Heart left ventricle (tissue), 16 donors: ENCODE data around the gene ELOVL1. TPM values are rescaled to one million over a fixed set of nuclear protein-coding genes. Genes with fewer than 3 reads are reported as not detected.

Experiments
- ATAC-seq, 4 donors: fragments of 200-7000 bp; cut with Tn5 transposase; one replicate each; pipeline ENCODE4 v1.9.1; 2020 to 2022; ENCODE audit warnings: moderate library complexity in 4 of 4, mild to moderate bottlenecking in 3 of 4, moderate number of reproducible peaks in 1 of 4
- DNase-seq, 5 donors: peaks; one replicate each; pipeline ENCODE4 v3.0.0-alpha.2; 2020
- H3K27ac ChIP-seq, 12 donors: fragments of 200-600 bp; sonication (generic) in 4 of 12; one replicate each; pipeline versions ENCODE4 v1.5.0 to v1.8.0; 2016 to 2022; ENCODE audit warnings: mild to moderate bottlenecking in 2 of 12
- H3K27me3 ChIP-seq, 9 donors: fragments of 200-600 bp; sonication (generic) in 2 of 9; one replicate each; pipeline versions ENCODE4 v1.5.1 to v1.8.0; 2016 to 2022; ENCODE audit warnings: mild to moderate bottlenecking in 3 of 9
- H3K36me3 ChIP-seq, 9 donors: fragments of 200-600 bp; sonication (generic) in 2 of 9; one replicate each; pipeline versions ENCODE4 v1.5.0 to v1.8.0; 2018 to 2022; ENCODE audit warnings: mild to moderate bottlenecking in 2 of 9
- H3K4me1 ChIP-seq, 12 donors: fragments of 200-600 bp; sonication (generic) in 4 of 12; one replicate each; pipeline versions ENCODE4 v1.5.0 to v1.8.0; 2016 to 2022; ENCODE audit warnings: mild to moderate bottlenecking in 3 of 12
- H3K4me3 ChIP-seq, 12 donors: fragments of 200-600 bp; sonication (generic) in 4 of 12; one replicate each; pipeline versions ENCODE4 v1.5.0 to v1.8.0; 2017 to 2022; ENCODE audit warnings: mild to moderate bottlenecking in 9 of 12, moderate library complexity in 4 of 12
- H3K9me3 ChIP-seq, 12 donors: fragments of 200-600 bp; sonication (generic) in 4 of 12; one replicate each; pipeline versions ENCODE4 v1.5.0 to v1.8.0; 2016 to 2022; ENCODE audit warnings: mild to moderate bottlenecking in 1 of 12
- CTCF ChIP-seq, 12 donors: fragments of 200-600 bp; sonication (generic) in 4 of 12; IDR thresholded peaks; one replicate each; pipeline versions ENCODE4 v1.5.0 to v1.8.0; 2018 to 2022; ENCODE audit warnings: antibody characterized with exemption in 12 of 12, mild to moderate bottlenecking in 5 of 12
- POLR2A ChIP-seq, 2 donors: fragments of 450-650 bp; IDR thresholded peaks; one replicate each; pipeline ENCODE4 v1.6.1; 2017; ENCODE audit warnings: antibody characterized with exemption in 2 of 2, mild to moderate bottlenecking in 2 of 2, moderate library complexity in 2 of 2
- WGBS, 4 donors: extraction: QIAGEN DNeasy Blood & Tissue Kit in 2 of 4; methylation state at CpG; one replicate each; pipeline versions ENCODE4 v1.1.5 to v1.1.7; 2013 to 2018; 5-methylcytosine and 5-hydroxymethylcytosine counted together
- intact Hi-C, 10 donors: fragments of 100-400 bp; cut with DNase I; formaldehyde crosslinking; loops; one replicate each; pipeline versions ENCODE4 v1.11.1 to v1.14.2; 2022
- polyA plus RNA-seq, 2 donors: library from polyadenylated mRNA; stranded (reverse); fragments of 200-250 nt; gene quantifications; one replicate each; pipeline ENCODE4 v1.2.3, GENCODE V29; 2013
- total RNA-seq, 9 donors: library from RNA; depleted of rRNA in 2 of 9; stranded (reverse); fragments of >200 nt in 2 of 9; fragmentation: NEBNext Ultra II Directional in 3 of 9; extraction: Animal tissue kit (Norgen Biotek cat#: 25700) in 3 of 9; gene quantifications; one replicate each; pipeline versions ENCODE4 v1.1.0 to v1.2.4, GENCODE V29; 2016 to 2023
- donor health status: ischemic (EF 13 %, LVEDD 7.1; RV severe dilation, severe dysfunction).
- donor health status: healthy with polysubstance abuse.
- donor health status: DM: no; HTN: yes; CAD: no.
- donor health status: DM: no; HTN: no; CAD: no.
- donor health status: ischemic (EF 25% LVEDD 6.9; RV normal size, moderate dysfunction).
- donor health status: ischemic (EF 25% LVEDD 5.7; RV mildly dilated, moderate dysfunction).
- donor health status: healthy.
- donor health status: DM: yes; HTN: yes; CAD: no.
- donor health status: ischemic (EF 35%, LVEDD 5.7; RV mildly dilated, moderate dysfunction).
- donor health status: nonischemic (EF 11% LVEDD 7.7; RV severe dilation, severe dysfunction).
- donor health status: DM: yes; HTN: yes; CAD: no.
- donor health status: PGD.
- donor health status: ischemic (EF 29% LVEDD 5.4; RV normal size, mild dysfunction).
- donor health status: nonischemic (EF 23%, LVEDD 6.1; RV moderate dilation, normal function).

ELOVL1 gene
- total and polyA plus RNA-seq, 11 donors, result 22.1 to 93.4 (median 33.6) TPM

- ATAC-seq, result no peak
- peaks cover 0 to 14% (median 0%) of the 10 kb centered on the region in 9 donors for H3K36me3 ChIP-seq
- intact Hi-C loops, result no loop called here
These were observed 40.1 kb downstream of the ELOVL1 start for GRCh38 chr1:43327549-43328292.

GRCh38 chr1:43325381-43325780 is 42.4 kb downstream of the ELOVL1 start:
- peaks cover 0 to 35% (median 0%) of the 10 kb centered on the region in 9 donors for H3K36me3 ChIP-seq
- no peak overlapping the region for H3K4me3 ChIP-seq
- no peak for TF ChIP-seq POLR2A (IDR thresholded peaks at IDR 0.05)
- no peak for TF ChIP-seq CTCF (IDR thresholded peaks at IDR 0.05)
- no peak overlapping the region for H3K27ac ChIP-seq
- no peaks in the 10 kb centered on the region for H3K27me3 ChIP-seq
- H3K4me1 ChIP-seq, result peaks cover 0 to 16% (median 9%) of the 10 kb centered on the region in 12 donors
- no peak for DNase-seq
- peaks cover 0 to 36% (median 14%) of the 10 kb centered on the region in 12 donors for H3K9me3 ChIP-seq
- ATAC-seq, result no peak
- intact Hi-C loops, result no loop called here

More at GRCh38 chr1:43327549-43328292, 40.1 kb downstream of the ELOVL1 start:
- Histone ChIP-seq H3K4me1 (peaks cover 0 to 20% (median 11%) of the 10 kb centered on the region in 12 donors), H3K9me3 (peaks cover 0 to 36% (median 14%) of the 10 kb centered on the region in 12 donors), H3K27ac (no peak overlapping the region), H3K4me3 (no peak overlapping the region), H3K27me3 (no peaks in the 10 kb centered on the region)
- DNase-seq, result no peak
- TF ChIP-seq CTCF (IDR thresholded peaks at IDR 0.05) (no peak), POLR2A (IDR thresholded peaks at IDR 0.05) (no peak)
- 94 to 98% (median 96%) methylated on average over 1 of the region's 1 CpG for WGBS, 4 donors

- H3K27ac ChIP-seq, result no peak overlapping the region
- 81 to 100% (median 92%) methylated on average over 1 of the region's 1 CpG for WGBS, 4 donors
- intact Hi-C loops, result no loop called here
- no peak overlapping the region for H3K4me3 ChIP-seq
- no peaks in the 10 kb centered on the region for H3K27me3 ChIP-seq
- DNase-seq, result no peak
- ATAC-seq, result no peak
- H3K4me1 ChIP-seq, result peaks cover 0 to 10% (median 5%) of the 10 kb centered on the region in 12 donors
- peaks cover 0 to 36% (median 14%) of the 10 kb centered on the region in 12 donors for H3K9me3 ChIP-seq
- H3K36me3 ChIP-seq, result peaks cover 0 to 41% (median 0%) of the 10 kb centered on the region in 9 donors
- TF ChIP-seq CTCF (IDR thresholded peaks at IDR 0.05), result no peak
- TF ChIP-seq POLR2A (IDR thresholded peaks at IDR 0.05), result no peak
These were observed 43.0 kb downstream of the ELOVL1 start for GRCh38 chr1:43324810-43325209.

DNA sequence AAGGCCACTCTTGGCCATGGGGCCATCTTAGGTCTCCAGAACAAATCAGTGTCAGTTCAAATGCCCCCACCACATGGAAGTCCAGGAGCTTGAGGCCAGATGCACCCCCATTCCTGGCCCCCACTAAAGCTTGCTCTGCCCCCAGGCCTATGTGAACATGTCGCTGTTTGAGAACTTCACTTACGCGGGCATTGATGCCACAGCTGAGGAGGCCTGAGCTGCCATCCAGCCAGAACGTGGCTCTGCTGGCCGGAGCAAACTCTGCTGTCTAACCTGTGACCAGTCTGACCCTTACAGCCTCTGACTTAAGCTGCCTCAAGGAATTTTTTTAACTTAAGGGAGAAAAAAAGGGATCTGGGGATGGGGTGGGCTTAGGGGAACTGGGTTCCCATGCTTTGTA is 45.3 kb downstream of the ELOVL1 start:
- intact Hi-C loops, result no loop called here
- WGBS, 4 donors, result 92 to 100% (median 96%) methylated on average over 1 to 5 of the region's 5 CpGs

More for the DNA sequence above, 45.3 kb downstream of the ELOVL1 start:
- Histone ChIP-seq H3K9me3 (peaks cover 0 to 28% (median 8%) of the 10 kb centered on the region in 12 donors), H3K4me3 (no peak overlapping the region), H3K36me3 (peaks cover 0 to 57% (median 7%) of the 10 kb centered on the region in 9 donors), H3K4me1 (no peaks in the 10 kb centered on the region), H3K27me3 (no peaks in the 10 kb centered on the region), H3K27ac (no peak overlapping the region)
- no peak for DNase-seq
- ATAC-seq, result no peak
- no peak for TF ChIP-seq POLR2A (IDR thresholded peaks at IDR 0.05)
- no peak for TF ChIP-seq CTCF (IDR thresholded peaks at IDR 0.05)
